ENCODE measurements around the gene ELOVL5.

Gene ELOVL5

DNA sequence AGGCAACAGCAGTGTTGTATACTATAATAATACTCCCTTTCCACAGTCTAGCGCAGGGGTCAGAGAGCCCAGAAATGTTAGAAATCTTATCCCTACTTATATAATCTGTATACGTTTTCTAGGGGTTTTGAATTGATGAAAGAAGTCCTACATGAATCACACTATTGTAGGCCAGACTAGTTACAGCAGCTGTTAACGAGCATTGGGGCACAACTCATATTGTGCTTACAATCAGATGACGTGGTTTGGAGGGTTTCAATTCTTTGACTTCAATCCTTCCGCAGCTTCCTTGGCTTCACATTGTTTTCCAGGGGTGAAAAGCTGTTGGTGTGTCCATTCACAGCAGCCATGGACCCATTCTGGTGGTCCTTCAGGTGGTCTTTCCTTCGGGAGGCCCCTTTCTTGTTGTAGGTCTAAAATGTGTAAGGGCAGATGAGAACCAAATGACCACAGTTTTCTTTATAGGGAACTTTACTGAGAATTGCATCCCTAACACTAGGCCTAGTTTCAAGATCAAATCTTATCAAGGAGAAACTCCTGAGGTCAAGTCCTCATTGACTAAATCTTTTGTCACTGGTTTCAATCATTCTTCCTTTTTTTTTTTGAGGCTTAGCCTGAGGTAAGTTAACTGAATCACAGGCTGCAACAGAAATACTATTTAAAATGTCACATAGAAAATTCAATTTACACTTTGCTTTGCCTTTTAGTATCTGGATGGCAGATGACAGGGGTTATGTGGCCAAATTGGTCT, 79.7 kb downstream of the ELOVL5 start:
- no peak for DNase-seq

GRCh38 chr6:53266553-53267090, 82.1 kb downstream of the ELOVL5 start:
- DNase-seq: no peak

- DNase-seq: no peak
Observed at GRCh38 chr6:53264915-53265607, 83.7 kb downstream of the ELOVL5 start.

DNA sequence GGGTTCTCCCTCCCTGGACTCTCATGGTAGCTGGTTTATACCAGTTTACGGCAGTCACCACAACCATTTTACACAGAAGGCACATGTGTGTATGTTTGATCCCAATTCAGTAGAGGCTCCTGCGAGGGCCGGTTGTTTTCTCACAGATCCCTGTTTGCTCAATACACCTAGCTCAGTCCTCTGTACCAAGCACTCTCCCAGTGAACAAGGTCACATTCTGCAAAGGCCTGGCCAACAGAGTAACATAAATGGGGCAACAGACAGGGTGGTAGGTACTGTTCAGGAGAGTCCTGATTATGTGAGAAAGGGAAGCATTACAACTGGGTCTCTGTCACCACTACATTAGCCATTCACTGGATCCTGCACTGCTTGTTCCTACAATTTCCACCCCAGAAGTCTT, 84.4 kb downstream of the ELOVL5 start:
- DNase-seq: no peak

DNA sequence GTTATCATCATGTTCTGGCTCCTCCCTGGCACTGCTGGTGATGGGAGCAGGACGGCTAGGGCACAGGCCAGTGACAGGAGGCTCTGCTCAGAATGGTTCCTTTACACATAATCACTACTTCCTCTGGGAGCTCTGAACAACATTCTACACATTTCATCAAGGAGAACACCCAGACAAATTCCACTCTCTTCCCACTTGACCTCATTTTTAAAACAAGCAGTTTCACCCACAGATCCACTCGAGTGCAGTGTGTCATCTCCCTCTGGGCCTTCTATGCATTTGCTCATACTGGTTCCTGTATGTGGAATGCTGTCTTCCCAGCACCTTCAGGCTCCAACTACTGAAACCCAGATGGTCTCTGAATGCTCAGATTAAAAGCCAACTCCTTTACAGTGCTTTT, 84.8 kb downstream of the ELOVL5 start:
- no peak for DNase-seq

DNA sequence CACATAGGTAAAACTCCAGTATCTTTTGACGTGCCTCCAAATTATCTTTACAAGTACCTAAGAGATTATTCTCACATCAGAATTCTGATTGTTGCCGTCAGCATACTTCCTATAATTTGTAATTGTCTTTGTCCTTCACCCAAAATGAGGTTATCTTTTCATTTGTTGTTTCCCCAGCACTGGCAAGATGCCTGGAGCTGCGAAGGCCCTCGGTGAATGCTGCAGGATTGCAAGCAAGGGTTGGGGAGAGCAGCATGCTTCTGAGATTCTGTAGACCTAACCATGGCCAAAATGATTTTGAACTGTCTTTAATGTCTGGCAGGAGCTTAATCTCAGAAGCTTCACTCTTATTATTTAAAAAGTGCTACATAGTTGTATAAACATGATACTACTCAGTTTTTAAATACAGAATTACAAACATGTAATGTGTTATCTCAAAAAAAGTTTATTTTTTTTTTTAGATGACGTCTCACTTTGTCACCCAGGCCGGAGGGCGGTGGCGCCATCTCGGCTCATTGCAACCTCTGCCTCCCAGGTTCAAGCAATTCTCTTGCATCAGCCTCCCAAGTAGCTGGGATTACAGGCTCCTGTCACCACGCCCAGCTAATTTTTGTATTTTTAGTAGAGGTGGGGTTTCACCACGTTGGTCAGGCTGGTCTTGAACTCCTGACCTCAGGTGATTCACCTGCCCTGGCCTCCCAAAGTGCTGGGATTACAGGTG, 88.7 kb downstream of the ELOVL5 start:
- no peak for DNase-seq

DNA sequence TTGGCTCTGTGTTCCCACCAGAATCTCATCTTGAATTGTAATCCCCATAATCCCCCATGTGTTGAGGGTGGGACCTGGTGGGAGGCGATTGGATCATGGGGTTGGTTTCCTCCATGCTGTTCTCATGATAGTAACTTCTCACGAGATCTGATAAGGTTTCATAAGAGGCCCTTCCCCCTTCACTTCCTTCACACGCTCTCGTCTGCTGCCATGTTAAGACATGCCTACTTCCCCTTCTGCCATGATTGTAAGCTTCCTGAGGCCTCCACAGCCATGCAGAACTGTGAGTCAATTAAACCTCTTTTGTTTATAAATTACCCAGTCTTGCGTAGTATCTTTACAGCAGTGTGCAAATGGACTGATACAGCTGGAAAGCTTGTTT, 90.0 kb downstream of the ELOVL5 start:
- no peak for DNase-seq

DNA sequence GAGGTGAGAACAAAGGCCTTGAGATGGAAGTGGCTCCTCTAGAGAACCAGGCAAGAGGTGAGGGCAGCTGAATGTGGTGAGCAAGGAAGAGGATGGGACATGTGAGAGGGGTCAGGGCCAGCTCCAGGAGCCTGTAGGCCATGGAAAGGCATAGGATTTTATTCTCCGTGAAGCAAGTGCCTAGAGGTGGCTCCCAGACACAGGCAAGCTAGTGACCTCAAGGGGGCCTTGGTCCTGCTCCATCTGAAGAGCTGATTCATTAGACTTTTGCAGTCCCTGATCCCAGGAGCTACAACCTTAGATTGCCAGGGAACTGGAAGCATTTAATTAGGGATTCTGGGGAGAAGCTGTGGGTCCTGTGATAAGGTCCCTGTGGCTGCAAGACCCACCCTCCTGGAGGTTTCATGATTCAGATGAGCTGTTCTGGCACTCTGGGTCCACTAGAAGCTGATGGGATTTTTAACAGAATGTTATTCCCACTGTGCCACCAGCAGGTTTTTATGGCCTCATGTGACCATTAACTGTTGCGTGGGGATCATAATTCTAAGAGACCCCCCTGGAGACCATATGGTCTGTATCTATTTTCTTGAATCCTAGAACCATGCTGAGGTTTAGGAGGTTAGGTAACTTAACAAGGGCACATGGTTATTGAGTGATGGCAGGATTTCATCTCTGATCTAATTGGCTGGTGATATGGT, 90.5 kb downstream of the ELOVL5 start:
- DNase-seq: no peak

DNA sequence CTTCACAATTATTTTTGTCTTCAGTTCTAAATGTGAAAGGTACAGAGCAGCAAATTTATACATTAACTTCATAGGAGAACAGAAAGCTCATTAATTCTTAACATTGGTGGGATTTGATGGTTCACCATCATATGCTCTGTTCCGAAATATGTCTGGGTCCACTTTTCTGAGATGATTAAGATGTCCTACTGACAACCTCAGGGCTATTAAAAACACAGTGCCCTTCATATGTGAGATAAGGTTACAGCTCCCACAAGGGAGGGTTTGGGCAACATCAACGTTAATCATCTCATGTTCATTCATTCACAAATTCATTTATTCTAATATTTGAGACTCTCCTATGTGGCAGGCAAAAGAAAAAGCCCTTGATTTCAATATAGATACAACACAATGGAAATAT, 91.2 kb downstream of the ELOVL5 start:
- DNase-seq: no peak

DNA sequence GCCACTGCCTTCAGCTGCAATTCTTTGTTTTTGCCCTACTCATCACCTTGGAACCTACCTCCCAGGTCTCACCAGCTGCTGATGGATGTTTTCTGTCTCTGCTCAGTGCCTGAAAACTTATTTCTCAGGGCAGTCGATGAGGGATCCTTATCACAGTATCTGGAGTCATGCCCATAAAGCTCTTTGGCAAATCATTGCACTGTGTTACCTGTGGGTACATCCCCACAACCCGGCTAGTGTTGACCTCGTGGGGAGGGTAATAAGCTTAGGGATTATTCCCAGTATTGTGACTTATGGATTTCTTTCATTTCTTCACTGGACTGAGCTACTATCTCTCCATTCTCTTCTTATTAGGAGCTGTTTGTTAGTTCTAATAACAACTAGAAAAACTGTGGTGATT, 91.7 kb downstream of the ELOVL5 start:
- DNase-seq: no peak

GRCh38 chr6:53252177-53252692, 96.5 kb downstream of the ELOVL5 start:
- no peak for DNase-seq

- no peak for DNase-seq
Observed at GRCh38 chr6:53251033-53251672, 97.6 kb downstream of the ELOVL5 start.

- DNase-seq: no peak
Observed at GRCh38 chr6:53250176-53251032, 98.3 kb downstream of the ELOVL5 start.

DNA sequence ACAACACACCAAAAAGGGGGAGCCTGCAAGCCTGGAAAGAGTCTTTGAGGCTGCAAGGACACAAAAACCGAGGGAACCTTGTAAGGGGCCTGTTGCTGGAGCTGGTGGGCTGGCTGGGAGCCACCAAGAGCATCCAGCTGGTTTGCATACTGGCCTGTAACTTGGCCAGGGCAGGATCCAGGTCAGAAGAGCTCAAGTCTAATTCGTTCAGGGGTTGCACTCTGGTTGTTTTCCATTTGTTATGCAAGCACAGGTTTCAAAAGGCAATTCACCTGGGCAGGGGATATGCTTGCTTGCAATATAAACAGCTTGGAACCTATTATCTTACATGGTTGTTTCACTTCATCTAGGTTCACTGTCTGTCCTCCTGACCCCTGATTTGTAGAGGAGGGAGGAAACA, 101.8 kb downstream of the ELOVL5 start:
- DNase-seq: no peak

- no peak for DNase-seq
Observed at GRCh38 chr6:53244958-53245357, 103.8 kb downstream of the ELOVL5 start.

DNA sequence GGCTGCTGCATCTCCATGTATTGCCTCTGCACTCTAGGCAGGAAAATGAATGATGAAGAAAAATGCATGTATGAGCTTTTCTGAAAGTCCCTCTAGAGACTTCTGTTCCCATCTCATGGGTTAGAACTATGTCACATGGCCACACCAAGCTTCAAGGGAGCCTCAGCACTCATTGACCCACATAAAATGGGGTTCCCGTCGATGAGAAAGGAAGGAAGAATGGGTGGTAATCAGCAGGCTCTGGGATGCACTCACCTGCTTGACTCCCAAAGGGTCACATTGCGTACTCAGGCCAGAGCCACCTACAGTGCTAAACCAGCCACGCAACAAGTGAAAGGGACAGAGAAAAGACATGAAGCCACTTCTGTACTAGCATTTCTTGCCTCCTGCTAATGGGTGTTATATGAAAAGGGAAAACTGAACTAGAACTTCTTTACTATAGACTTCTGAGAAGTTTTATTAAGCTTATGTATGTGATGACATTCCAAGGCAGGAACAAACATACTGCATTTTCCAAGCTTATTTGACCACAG, 104.3 kb downstream of the ELOVL5 start:
- DNase-seq: no peak

DNA sequence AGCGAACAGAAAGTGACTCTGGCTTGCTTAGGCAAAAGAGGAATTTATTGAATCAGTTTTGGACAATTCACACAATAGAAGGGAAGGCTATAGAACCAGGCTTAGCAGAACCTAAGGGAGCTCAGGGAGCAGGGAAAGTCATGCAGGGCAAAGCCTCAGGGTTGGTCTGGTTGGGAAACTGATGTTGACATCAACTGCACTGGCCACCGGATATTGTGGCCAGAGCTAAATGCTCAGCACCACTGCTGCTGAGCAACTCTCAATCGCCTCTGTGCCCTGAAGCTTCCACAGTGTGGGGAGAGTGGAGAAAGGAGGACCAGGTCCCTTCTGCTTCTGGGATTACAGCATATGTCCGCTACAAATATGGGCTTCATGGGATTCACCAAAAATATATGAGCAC, 106.8 kb downstream of the ELOVL5 start:
- no peak for DNase-seq

DNA sequence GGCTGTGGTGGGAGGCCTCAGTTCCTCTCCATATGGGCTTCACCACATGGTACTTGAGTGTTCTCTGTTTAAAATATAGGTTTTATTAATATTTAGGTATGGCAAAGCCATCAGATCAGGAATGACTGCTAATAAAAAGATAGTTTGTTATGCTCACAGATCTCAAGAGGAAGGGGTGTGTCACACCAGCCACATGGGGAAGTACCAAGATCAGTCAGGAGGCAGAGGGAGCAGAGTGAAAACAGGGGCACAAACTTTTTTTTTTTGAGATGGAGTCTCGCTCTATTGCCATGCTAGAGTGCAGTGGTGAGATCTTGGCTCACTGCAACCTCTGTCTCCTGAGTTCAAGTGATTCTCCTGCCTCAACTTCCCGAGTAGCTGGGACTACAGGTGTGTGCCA, 108.0 kb downstream of the ELOVL5 start:
- DNase-seq: no peak

DNA sequence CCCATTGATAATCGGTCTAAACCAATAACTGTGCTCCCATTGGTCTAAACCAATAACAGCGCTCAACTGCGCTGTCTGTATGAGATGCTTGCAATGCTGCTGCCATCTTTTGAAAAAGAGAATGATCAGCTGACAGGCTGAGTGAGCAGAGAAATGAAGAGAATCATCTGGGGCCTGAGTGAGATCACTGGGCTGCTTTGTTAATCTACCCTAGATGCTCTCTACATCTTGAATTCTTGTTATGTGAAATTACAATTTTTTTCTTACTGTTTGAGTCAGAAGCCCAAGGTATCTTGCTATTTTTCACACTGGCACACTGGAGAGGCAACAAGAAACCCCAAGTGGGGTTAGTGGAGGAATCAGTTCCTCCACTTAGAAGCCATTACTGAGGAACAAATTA, 108.6 kb downstream of the ELOVL5 start:
- DNase-seq: no peak

GRCh38 chr6:53239526-53239925, 109.2 kb downstream of the ELOVL5 start:
- no peak for DNase-seq

- no peak for DNase-seq
Observed at GRCh38 chr6:53238311-53238710, 110.4 kb downstream of the ELOVL5 start.
